Neural cell (in vitro differentiated cells): ENCODE measurements around the gene NHSL2. TPM values are rescaled to one million over a fixed set of nuclear protein-coding genes. Genes with fewer than 3 reads are reported as not detected.

Experiments
- H2AFZ ChIP-seq: fragments of 200-600, 300-800 bp; sonication (generic), shearing (Covaris generic); 2 replicates; pipeline ENCODE4 v1.6.0; 2014; ENCODE audit warnings: low read depth, mild to moderate bottlenecking, antibody characterized with exemption, low read length, moderate library complexity
- H3F3A ChIP-seq: fragments of 200-600 bp; shearing (Covaris generic); 2 replicates; pipeline ENCODE4 v1.6.1; 2016; ENCODE audit warnings: mild to moderate bottlenecking, moderate library complexity, mixed read lengths, antibody characterized with exemption, low read length; ENCODE audit not compliant: insufficient read depth, poor library complexity, severe bottlenecking
- H3K27ac ChIP-seq: fragments of 200-600, 300-800 bp; sonication (generic), shearing (Covaris generic); 2 replicates; pipeline ENCODE4 v1.5.1; 2014; ENCODE audit warnings: mild to moderate bottlenecking, low read length, moderate library complexity
- H3K27me3 ChIP-seq: fragments of 300-800, 200-600 bp; sonication (generic), shearing (Covaris generic); 2 replicates; pipeline ENCODE4 v1.6.0; 2014; ENCODE audit warnings: mild to moderate bottlenecking, low read depth, low read length, moderate library complexity; ENCODE audit not compliant: insufficient read depth
- H3K36me3 ChIP-seq: fragments of 300-800, 200-600 bp; sonication (generic), shearing (Covaris generic); 2 replicates; pipeline ENCODE4 v1.5.1; 2014; ENCODE audit warnings: mild to moderate bottlenecking, antibody characterized with exemption, low read length, moderate library complexity; ENCODE audit not compliant: insufficient read depth
- H3K4me2 ChIP-seq: fragments of 300-800, 200-600 bp; sonication (generic), shearing (Covaris generic); 2 replicates; pipeline ENCODE4 v1.6.0; 2014; ENCODE audit warnings: mild to moderate bottlenecking, low read length
- H3K4me3 ChIP-seq: fragments of 300-800, 200-600 bp; sonication (generic), shearing (Covaris generic); 2 replicates; pipeline ENCODE4 v1.5.1; 2014; ENCODE audit warnings: mild to moderate bottlenecking, low read length, moderate library complexity
- H3K79me2 ChIP-seq: fragments of 200-600 bp; shearing (Covaris generic); replicated peaks from 2 replicates; pipeline ENCODE4 v1.6.0; 2014; ENCODE audit warnings: mild to moderate bottlenecking, low read length, moderate library complexity; ENCODE audit not compliant: insufficient read depth
- H3K9ac ChIP-seq: fragments of 300-800, 200-600 bp; sonication (generic), shearing (Covaris generic); 2 replicates; pipeline ENCODE4 v1.6.1; 2016; ENCODE audit warnings: mild to moderate bottlenecking, low read length, mixed read lengths
- H3K9me2 ChIP-seq: fragments of 200-600 bp; shearing (Covaris generic); 2 replicates; pipeline ENCODE4 v1.6.1; 2016; ENCODE audit warnings: mild to moderate bottlenecking, low read length, mixed read lengths; ENCODE audit not compliant: insufficient read depth
- H3K9me3 ChIP-seq: fragments of 200-600, 300-800 bp; sonication (generic), shearing (Covaris generic); 2 replicates; pipeline ENCODE4 v1.6.1; 2016; ENCODE audit warnings: mild to moderate bottlenecking, mixed run types, low read length, moderate library complexity, mixed read lengths
- H4K20me1 ChIP-seq: fragments of 200-600 bp; shearing (Covaris generic); 2 replicates; pipeline ENCODE4 v1.6.1; 2016; ENCODE audit warnings: mild to moderate bottlenecking, mixed run types; ENCODE audit not compliant: insufficient read depth
- EP300 ChIP-seq: fragments of 450-650 bp; conservative IDR thresholded peaks from 2 replicates; pipeline ENCODE4 v1.6.1; 2014; ENCODE audit warnings: antibody characterized with exemption, mild to moderate bottlenecking, moderate library complexity; ENCODE audit not compliant: poor library complexity, severe bottlenecking
- MXI1 ChIP-seq: fragments of 450-650 bp; conservative IDR thresholded peaks from 2 replicates; pipeline ENCODE4 v1.6.1; 2014; ENCODE audit warnings: antibody characterized with exemption, mild to moderate bottlenecking; ENCODE audit not compliant: poor library complexity, severe bottlenecking
- POLR2AphosphoS5 ChIP-seq: IDR thresholded peaks from 2 replicates; pipeline ENCODE4 v1.6.1; 2012
- RAD21 ChIP-seq: fragments of 450-650 bp; conservative IDR thresholded peaks from 2 replicates; pipeline ENCODE4 v1.6.1; 2014; ENCODE audit warnings: antibody characterized with exemption, mild to moderate bottlenecking, moderate library complexity
- REST ChIP-seq: IDR thresholded peaks from 2 replicates; pipeline ENCODE4 v1.6.1; 2012; ENCODE audit warnings: borderline replicate concordance
- SMC3 ChIP-seq: fragments of 450-650 bp; conservative IDR thresholded peaks from 2 replicates; pipeline ENCODE4 v1.6.1; 2014; ENCODE audit warnings: antibody characterized with exemption, mild to moderate bottlenecking, moderate library complexity; ENCODE audit not compliant: poor library complexity
- polyA plus RNA-seq: library from polyadenylated mRNA; depleted of rRNA; stranded (reverse); fragments of >200 nt; gene quantifications from 2 replicates; pipeline ENCODE4 v1.2.3, GENCODE V29; 2014

NHSL2 gene
- polyA plus RNA-seq, 1 donor from 2014 or later, result 0.87 TPM

- TF ChIP-seq POLR2AphosphoS5 (no peak), REST (no peak), RAD21 (no peak), SMC3 (no peak), EP300 (no peak), MXI1 (no peak)
- H3K27ac ChIP-seq, result no peak overlapping the region
- H3K9me3 ChIP-seq, result no peaks in the 10 kb centered on the region
- H4K20me1 ChIP-seq, result no peaks in the 10 kb centered on the region
- H3K79me2 ChIP-seq, result no peaks in the 10 kb centered on the region
- H3K27me3 ChIP-seq, result no peaks in the 10 kb centered on the region
- H3F3A ChIP-seq, result no peaks in the 10 kb centered on the region
- no peak overlapping the region for H3K9ac ChIP-seq
- no peak overlapping the region for H2AFZ ChIP-seq
- no peak overlapping the region for H3K4me3 ChIP-seq
- H3K9me2 ChIP-seq, result no peaks in the 10 kb centered on the region
- H3K4me2 ChIP-seq, result no peak overlapping the region
- H3K36me3 ChIP-seq, result no peaks in the 10 kb centered on the region
Measured at GRCh38 chrX:72062916-72063315, 152.3 kb downstream of the NHSL2 start.

GRCh38 chrX:72069350-72070160 is 158.9 kb downstream of the NHSL2 start:
- Histone ChIP-seq H3K4me3 (peak overlapping the region; percentile 61), H3K36me3 (no peaks in the 10 kb centered on the region), H2AFZ (peak overlapping the region; percentile 14), H3K9ac (peak overlapping the region; percentile 63), H3K4me2 (no peak overlapping the region), H3K27ac (peak overlapping the region; percentile 78), H4K20me1 (no peaks in the 10 kb centered on the region), H3K79me2 (no peaks in the 10 kb centered on the region), H3K9me3 (no peaks in the 10 kb centered on the region), H3K27me3 (no peaks in the 10 kb centered on the region), H3K9me2 (no peaks in the 10 kb centered on the region), H3F3A (no peaks in the 10 kb centered on the region)
- TF ChIP-seq REST, result no peak
- no peak for TF ChIP-seq POLR2AphosphoS5
- no peak for TF ChIP-seq SMC3
